ENCODE data around the gene UVRAG. TPM values are rescaled to one million over a fixed set of nuclear protein-coding genes. Genes with fewer than 3 reads are reported as not detected.
A peak's percentile ranks its signal among the peaks of the same experiment; 100 is the strongest.

UVRAG gene
- total and polyA plus RNA-seq, 2 donors from 2014 or later = 7.2 to 27.9 TPM

- Histone ChIP-seq H3K9me3 (ENCODE audit: control insufficient read depth in 2 of 3, insufficient read depth in 1 of 3, low read length in 3 of 3) (no peaks in the 10 kb centered on the region), H3K4me3 (ENCODE audit: low read length in 3 of 3) (no peak overlapping the region), H3K9ac (ENCODE audit: low read length in 3 of 3) (no peak overlapping the region), H3K36me3 (ENCODE audit: control insufficient read depth in 2 of 3, insufficient read depth in 3 of 3, low read length in 3 of 3) (no peaks in the 10 kb centered on the region), H3K27ac (ENCODE audit: low read depth in 2 of 2, low read length in 2 of 2) (no peak overlapping the region), H3K4me1 (ENCODE audit: control insufficient read depth in 2 of 3, insufficient read depth in 2 of 3, low read depth in 1 of 3, low read length in 3 of 3) (no peaks in the 10 kb centered on the region), H3K27me3 (ENCODE audit: control insufficient read depth, insufficient read depth, low read length) (no peaks in the 10 kb centered on the region)
- intact Hi-C loops (cut with DNase I) = no loop called here
- peak; percentile 95 for TF ChIP-seq CTCF (IDR thresholded peaks at IDR 0.05; ENCODE audit: borderline replicate concordance, extremely low read depth, insufficient read depth)
- FAIRE-seq = no peak
- DNase-seq = peak; percentile 62 to 84 (median 76)
Measured at GRCh38 chr11:75802913-75803820, 11.8 kb upstream of the UVRAG start.

DNA sequence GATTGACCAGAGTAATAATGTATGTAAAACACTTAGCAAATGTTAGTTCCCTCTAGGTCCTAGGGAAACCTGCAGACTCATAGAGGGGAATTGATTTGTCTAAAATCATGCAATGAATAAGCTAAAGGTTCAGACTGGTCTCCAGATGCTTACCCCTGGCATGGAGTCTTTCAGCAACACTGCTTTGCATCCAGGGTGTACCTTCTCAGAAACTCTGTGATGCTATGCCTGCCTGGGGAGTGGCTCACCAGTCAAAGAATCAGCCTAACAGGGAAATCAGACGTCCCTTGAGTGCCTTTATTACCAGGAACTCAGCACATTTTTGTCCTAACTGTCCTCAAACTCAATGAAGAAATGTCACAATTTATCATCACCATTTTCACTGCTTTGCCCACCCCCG is 5.9 kb upstream of the UVRAG start:
- DNase-seq (no peak), FAIRE-seq (no peak)
- H3K4me1 ChIP-seq (ENCODE audit: control insufficient read depth in 2 of 3, insufficient read depth in 2 of 3, low read depth in 1 of 3, low read length in 3 of 3) = peaks cover 0 to 4% (median 0%) of the 10 kb centered on the region in 3 donors
- intact Hi-C loops (cut with DNase I) = no loop called here
- no peaks in the 10 kb centered on the region for H3K27me3 ChIP-seq (ENCODE audit: control insufficient read depth, insufficient read depth, low read length)
- H3K36me3 ChIP-seq (ENCODE audit: control insufficient read depth in 2 of 3, insufficient read depth in 3 of 3, low read length in 3 of 3) = no peaks in the 10 kb centered on the region
- H3K27ac ChIP-seq (ENCODE audit: low read depth in 2 of 2, low read length in 2 of 2) = no peak overlapping the region
- no peak overlapping the region for H3K9ac ChIP-seq (ENCODE audit: low read length in 3 of 3)
- H3K9me3 ChIP-seq (ENCODE audit: control insufficient read depth in 2 of 3, insufficient read depth in 1 of 3, low read length in 3 of 3) = no peaks in the 10 kb centered on the region
- TF ChIP-seq CTCF (IDR thresholded peaks at IDR 0.05; ENCODE audit: borderline replicate concordance, extremely low read depth, insufficient read depth) = no peak
- H3K4me3 ChIP-seq (ENCODE audit: low read length in 3 of 3) = no peak overlapping the region

DNA sequence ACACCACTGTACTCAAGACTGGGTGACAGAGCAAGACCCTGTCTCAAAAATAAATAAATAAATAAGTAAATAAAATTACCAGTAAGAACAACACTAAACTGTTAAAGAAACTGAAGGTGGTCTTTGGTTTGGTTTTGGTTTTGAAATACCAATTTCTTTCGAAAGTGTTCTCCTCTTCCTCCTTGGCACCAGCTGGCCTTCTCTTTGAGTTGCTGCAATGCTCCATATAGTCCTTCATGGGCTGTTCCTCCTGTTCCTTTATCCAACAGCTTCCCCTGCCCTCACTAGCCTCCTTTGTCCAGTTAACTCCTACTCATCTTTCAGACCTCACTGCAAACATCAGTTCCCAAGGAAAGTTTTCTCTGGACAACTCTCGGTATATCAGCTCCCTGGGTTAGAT is 5.0 kb upstream of the UVRAG start:
- Histone ChIP-seq H3K9ac (ENCODE audit: low read length in 3 of 3) (no peak overlapping the region), H3K27me3 (ENCODE audit: control insufficient read depth, insufficient read depth, low read length) (no peaks in the 10 kb centered on the region), H3K9me3 (ENCODE audit: control insufficient read depth in 2 of 3, insufficient read depth in 1 of 3, low read length in 3 of 3) (no peaks in the 10 kb centered on the region), H3K36me3 (ENCODE audit: control insufficient read depth in 2 of 3, insufficient read depth in 3 of 3, low read length in 3 of 3) (no peaks in the 10 kb centered on the region), H3K4me1 (ENCODE audit: control insufficient read depth in 2 of 3, insufficient read depth in 2 of 3, low read depth in 1 of 3, low read length in 3 of 3) (peaks cover 0 to 6% (median 0%) of the 10 kb centered on the region in 3 donors), H3K4me3 (ENCODE audit: low read length in 3 of 3) (no peak overlapping the region), H3K27ac (ENCODE audit: low read depth in 2 of 2, low read length in 2 of 2) (no peak overlapping the region)
- DNase-seq (no peak), FAIRE-seq (no peak)
- no peak for TF ChIP-seq CTCF (IDR thresholded peaks at IDR 0.05; ENCODE audit: borderline replicate concordance, extremely low read depth, insufficient read depth)
- intact Hi-C loops (cut with DNase I) = no loop called here

Data from kidney (tissue), 14 donors.